Occipital lobe (tissue), 2 donors: ENCODE results near the gene MPHOSPH9. TPM values are rescaled to one million over a fixed set of nuclear protein-coding genes. Genes with fewer than 3 reads are reported as not detected.

ENCODE experiments used
- DNase-seq: peaks from one replicate; lab custom pipeline; 2025; lab: John Stamatoyannopoulos, UW
- total RNA-seq: library from RNA; depleted of rRNA; stranded (reverse); fragments of >200 nt; gene quantifications from one replicate; pipeline ENCODE4 v1.2.3, GENCODE V29; 2014

Gene MPHOSPH9
- total RNA-seq, 1 donor from 2014 or later = 101 TPM

DNA sequence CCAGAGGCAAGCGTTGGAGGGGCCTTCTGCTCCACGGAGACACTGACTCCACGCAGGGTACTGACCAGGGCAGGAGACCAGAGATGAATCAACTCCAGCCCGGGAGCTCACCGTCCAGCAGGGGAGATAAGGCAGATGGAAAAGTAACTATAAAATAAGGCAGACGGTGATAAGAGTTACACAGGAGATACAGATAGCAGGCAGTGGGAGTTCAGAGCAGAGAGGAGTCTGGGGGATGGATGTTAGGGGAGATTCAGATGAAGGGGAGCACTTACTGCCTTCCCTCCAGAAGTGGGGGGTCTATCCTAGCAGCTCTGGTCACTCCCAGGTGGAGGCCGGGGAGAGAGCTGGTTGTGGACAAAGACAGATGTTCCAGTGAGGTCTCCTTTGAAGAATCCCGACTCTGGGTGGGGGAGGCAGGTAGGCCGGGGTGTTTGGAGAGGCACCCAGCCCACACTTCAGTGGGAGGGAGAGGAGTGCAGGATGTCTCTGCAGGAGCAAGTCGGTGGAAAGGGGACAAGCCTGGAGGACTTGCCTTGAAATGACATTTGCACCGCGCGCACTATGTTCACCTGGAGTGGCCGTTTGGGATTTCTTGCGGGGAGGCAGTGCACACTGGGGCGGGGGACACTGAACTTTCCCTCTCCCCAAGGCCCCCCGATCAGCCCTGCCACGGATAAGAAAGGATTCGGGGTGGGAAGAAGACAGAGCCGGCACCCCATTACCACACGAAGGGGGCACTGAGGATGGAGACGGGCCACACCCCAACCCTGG is 83.3 kb downstream of the MPHOSPH9 start:
- DNase-seq = no peak

DNA sequence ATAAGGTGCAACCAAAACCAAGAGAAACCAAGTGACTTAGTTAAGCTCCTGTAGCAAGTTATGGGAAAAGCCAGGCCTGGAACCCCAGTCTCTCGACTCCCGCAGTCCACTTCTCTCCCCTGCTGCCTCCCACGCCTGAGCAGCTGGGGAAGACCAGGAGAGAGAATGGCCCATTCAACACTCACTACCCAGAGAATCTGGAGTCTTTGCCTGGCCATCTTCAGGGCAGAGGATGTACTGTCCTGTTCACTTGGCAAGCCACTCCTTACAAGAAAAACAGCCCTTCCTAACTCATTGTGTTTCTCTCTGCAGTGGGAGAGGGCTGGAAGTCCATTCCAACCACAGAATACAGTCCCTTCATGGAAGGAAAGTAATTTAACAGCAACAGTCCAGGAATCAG is 83.9 kb downstream of the MPHOSPH9 start:
- DNase-seq = peak; percentile 13

DNA sequence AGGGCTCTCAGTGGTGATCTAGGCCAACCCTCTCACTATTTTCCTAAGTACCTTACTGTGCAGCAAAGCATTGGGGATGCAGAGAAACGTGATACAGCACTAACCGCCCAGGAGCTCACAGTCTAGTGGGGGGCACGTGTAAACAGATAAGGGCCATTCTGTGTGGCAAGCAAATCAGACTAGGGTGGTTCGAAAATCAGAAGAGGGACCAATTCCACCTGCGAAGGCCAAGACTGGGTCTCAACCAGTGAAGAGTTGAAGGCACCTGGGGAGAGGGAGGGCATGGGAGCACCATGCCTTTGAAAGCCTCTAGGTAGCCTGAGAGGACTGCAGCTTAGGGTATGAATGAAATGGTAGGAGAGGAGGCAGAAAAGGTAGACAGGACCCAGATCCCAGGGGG is 84.3 kb downstream of the MPHOSPH9 start:
- no peak for DNase-seq

DNA sequence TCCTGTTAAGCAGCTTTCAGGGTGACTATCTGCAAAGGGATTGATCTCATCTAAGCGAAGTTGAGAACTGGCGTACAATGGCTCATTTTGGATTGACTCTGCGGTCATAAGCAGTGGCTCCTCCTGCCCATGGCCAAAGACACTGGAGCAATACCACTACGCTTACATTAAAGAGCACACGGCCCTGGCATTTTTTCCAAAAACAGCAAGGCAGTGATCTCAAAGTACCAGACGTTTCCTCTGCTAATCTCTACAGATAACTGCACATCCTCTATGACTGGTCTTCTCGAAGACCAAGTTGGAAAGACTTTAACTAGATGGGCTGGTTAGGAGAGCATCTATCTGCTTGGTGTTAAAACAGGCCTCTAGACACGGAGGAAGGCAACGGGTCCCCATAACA is 84.7 kb downstream of the MPHOSPH9 start:
- DNase-seq = no peak

DNA sequence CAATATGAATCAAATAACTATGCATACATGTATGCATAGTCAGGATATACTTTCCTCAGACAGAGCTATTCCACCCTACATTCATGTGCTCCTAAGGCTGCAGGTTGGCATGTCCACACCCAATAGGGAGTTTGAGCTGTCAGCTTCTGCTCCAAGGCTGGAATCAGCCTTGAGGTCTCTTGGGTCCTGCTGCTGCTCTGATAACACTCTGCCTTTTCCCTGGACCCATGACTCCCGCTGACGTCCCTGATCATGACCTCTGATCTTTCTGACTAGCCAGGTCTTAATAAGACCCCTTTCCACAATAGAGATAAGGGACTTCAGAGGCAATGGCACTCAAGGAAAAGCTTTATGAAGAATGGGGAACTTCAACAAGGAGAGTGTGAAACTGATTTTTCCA is 87.7 kb downstream of the MPHOSPH9 start:
- no peak for DNase-seq

DNA sequence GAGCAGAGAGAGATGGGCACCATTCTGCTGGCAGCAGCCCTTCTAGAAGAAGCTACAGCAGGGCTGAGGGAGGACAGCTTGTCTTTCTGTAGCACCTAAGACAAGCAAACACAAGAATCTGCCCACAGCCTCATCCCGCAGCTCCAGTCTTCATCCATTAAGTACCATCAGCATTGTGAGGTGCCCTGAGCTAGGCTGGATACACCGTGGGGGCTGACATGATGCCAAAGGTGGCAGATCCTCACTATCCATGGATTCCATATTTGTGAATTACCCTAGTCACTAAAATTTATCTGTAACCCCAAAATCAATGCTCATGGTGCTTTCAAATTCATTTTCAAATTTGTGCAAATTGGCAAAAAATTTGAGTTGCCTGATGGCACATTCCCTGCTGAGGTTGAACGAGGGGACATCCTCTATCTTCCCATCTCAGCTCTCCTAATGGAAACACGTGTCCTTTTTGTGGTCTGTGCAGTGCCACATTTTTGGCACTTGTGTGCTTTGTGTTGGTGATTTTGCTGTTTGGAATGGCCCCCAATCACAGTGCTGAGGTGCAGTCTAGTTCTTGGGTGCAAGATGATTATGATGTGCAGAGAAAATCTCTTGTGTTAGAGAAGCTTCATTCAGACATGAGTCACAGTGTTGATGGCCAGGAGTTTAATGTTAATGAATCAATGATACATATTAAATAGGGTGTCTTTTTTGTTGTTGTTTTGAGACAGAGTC is 89.0 kb downstream of the MPHOSPH9 start:
- no peak for DNase-seq

DNA sequence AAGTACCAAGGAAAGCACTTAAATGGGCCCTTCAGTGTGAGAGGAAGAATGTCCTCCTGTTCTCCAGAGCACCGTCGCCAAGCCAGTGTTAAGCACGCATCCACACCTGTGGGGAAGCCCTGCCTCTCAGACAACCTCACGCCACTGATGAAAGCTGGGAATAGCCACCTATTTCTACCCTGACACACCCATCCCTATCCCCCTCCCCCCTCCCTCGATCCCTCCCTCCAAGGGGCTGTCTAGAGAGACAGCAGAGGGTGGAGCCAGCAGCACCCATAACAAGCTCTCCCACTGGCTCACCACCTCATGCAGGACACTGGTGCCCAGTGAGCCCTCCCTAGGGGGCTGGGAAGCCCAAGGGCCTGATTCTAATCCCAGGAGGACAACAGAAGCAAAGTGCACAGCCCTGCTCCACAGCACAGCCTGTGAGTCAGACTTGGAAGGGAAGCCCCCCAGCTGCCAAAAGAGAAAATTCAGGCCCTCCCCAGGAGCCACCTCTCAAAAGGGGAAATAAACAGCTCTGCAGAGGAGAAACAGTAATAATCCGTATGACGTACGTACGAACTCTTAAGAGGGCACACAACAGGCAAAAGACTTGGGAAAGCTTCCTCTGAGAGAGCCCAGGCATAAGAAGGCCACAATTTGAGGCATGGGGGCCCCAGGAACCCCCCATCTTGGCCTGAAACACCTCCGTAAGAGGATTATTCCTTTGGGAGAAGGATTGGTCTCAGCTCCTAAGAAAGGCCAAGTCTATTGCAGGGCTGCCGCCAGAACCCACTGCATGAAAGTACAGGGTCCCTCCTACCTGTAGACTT is 89.8 kb downstream of the MPHOSPH9 start:
- no peak for DNase-seq

DNA sequence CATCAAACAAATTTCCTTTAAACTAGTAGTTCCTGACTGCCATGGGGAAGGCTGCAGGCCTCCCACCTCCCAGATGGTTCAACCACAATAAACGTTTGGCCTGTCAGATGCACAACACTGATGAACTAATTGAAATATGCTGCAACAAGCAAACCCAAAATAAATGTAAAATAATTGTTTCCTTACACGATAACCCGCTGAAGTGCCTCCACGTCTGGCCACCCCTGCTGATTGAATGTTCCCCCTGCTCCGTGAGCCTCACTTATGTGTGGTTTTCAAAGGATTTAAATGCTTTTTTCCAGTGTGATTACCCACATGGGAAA is 90.5 kb downstream of the MPHOSPH9 start:
- DNase-seq = no peak

DNA sequence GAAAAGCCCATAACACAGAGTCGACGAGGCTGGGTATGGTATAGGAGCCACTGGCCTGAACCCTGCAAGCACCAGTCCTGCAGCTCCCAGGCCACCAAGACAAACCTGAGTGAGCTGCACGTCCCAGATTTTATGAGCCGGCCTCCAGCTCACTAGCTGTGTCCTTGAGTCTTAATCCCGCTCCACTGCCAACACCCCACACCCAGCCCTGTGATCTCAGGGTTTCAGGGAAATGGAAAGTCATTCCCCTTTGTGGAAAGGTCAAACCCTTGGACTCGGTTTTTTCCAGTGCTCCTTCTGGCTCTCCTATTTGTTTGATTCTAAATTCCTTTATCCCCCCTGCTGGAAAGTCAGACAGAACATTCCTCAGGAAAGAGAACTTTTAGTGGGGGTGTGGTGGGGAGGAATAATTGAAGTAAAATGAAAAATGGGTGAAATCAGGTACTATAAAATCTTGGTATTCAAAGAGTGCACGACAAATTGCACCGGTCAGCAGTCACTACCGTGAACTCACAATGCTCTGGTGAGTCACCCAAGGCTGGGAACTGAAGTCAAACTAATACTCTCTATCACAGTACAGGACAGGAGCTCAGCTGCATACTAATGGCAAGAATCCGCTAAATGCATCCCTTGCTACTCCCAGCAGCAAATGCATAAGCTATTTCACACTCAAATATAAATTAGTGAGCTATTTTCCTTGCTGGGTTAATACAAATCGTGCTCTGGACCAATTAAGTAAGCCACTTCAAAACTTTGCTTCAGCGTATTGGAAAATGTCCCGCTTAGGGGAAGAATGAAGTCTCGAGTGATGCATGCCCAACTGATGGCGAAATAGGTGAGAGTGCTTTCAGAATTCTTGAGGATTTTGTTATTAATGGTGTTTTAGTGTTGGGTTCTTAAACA is 91.1 kb downstream of the MPHOSPH9 start:
- DNase-seq = no peak

DNA sequence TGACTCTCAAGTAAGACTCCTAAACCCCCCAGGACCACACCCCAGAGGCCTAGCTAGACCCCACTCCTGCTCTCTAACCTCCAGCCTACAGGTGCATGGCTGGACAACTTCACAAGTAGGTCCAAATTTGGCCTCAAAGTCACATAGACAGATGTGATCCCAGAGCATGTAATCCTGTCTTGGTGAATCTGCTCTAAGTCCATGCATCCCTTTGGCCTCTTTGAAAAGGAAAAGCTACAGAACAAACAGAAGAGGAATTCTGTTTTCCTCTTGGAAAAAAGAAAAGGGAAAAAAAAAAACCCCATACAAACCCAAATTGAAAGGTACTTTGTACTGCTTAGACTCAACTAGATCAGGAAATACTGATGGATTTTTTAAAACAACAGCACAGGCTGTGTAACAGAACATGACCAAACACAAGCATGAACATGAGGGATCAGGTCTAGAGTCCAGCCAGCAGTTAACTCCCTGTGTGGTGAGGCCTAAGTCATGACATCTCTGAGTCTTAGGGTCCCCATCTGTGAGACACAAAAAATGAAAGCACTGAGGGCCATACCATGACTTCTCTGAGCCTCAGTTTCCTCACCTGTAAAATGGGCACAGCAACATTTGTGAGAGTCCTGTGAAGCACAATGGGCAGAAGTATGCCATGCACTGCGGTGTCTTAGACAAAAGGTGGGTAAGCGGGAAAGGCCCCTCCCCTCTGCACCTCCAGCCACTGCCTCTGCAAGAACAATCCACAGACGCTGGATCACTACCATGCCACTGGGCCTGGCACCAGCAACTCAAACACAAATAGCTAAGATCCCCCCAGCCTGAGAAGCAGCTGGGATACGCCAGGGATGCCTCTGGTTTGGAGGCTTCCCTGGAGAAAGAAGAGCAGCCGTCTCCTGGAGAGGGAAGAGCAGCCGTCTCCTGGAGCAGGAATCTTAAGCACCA is 92.0 kb downstream of the MPHOSPH9 start:
- DNase-seq = no peak

DNA sequence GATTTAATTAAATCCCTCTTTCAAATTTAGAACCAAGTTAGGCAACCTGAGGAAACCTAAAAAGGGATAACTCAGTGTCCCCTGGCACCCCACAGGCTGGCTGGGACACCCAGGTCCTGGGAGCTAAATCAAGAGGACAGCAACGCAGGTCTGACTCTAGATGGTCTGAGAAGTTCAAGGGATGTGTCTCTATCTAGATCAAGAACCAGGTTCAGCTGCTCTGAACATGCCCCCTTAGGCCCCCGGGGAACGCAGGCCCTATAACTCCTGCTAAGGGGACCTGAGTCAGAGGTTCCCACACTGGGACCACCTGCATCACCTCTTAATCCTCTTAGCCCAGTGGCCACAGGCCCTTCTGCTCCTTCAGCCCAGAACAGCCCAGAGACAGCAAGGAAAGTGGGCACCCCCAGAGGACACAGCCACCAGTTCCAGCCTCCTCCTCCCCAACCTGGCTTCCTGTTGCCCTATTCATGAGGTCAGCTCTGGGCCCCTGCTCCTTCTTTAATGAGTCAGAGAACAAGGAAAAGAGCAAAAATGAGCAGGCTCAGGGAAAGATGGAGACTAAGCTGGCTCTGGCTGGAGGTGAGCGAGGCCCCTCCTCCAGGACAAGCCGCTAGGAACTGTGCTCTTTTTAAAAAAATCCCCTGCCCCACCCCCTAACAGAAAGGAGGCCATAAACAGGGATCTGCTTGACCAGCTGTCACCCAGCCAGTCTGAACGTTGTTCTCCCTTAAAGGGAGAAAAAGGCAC is 92.8 kb downstream of the MPHOSPH9 start:
- DNase-seq = no peak

DNA sequence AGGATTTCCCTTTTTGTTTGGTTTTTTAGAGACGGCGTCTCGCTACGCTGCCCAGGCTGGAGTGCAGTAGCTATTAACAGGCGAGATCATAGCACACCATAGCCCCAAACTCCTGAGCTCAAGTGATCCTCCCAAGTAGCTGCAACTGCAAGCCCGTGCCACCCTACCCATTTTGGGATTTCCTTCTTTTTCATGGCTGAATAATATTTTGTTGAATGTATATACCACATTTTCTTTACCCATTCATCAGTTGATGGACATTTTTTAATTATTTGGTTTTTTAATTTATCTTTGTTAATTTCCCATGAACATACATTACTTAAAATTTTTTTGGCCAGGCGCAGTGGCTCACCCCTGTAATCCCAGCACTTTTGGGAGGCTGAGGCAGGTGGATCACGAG is 97.3 kb downstream of the MPHOSPH9 start:
- DNase-seq = no peak

DNA sequence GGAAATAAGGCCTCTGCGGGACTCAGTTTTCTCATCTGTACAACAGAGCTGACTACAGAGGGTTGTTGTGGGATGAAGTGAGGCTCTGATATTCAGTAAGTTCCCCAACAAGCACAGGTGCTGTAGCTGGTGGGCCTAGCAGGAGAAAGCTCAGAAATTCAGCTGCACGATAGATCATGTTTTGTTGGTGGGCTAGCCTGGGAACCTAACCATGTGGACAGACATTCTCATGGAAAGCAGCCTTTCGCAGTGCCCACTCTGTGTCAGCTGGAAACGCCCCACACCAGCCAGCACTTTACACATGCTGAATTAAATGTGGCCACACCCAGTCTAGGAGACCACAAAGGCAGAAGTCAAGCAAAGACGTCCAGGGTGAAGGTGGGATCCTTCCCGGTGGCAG is 98.1 kb downstream of the MPHOSPH9 start:
- DNase-seq = no peak

DNA sequence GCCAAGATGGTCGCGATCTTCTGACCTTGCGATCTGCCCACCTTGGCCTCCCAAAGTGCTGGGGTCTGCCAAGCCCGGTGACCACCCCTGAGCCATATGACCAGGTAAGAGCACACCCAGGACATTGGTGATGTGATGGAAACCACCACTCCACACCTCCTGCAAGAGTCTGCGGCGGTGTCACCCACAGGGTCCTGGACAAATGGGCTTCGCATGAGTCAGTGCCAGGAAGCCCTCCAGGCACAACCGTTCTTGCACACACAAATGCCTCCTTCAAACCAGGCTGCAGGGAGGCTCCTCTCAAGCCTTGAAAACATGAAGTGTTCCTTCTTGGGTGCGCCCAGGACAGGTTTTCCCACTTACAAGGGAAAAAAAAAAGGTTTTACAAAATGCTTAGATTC is 98.7 kb downstream of the MPHOSPH9 start:
- DNase-seq = no peak

DNA sequence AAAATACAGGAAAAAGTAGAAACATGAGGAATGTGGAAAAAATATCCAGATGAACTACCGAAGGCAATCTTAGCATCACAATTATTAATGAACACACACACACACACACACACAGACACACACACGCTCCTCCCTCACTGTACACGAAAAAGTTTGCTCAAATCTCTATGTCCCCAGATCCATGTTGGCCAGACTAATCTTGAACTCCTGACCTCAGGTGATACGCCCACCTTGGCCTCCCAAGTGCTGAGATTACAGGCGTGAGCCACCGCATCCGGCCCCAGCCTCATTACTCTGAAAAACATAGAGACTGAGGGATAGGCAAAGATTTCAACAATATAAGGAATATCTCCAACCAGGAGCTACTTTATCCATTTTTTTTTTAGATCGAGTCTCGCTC is 99.2 kb downstream of the MPHOSPH9 start:
- no peak for DNase-seq

DNA sequence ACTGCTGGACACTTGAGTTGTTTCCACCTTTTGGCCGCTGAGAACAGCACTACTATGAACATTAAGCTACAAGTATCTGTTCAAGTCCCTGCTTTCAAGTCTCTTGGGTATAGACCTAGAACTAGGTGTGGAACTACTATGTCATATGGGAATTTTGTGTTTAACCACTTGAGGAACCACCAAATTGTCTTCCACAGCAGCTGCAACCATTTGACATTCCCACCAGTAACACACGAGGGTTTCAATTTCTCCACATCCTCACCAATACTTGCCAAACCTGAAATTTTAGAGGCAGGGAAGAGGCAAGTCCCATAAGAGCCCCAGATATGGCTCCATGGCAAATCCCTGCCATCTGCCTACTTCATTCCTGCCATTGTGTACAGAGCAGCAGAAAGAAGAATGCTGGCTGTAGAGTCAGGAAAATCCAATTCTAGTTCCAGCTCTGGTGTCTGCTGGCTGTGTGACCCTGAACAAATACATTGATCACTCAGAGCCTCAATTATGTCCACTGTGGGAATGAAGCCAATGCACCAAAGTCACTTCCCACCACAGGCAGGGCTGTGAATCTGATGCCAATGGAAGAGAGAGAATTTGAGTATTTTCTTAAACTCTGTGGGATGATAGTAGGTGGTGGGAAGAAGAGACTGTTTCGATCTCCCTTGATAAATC is 99.9 kb downstream of the MPHOSPH9 start:
- DNase-seq = no peak

DNA sequence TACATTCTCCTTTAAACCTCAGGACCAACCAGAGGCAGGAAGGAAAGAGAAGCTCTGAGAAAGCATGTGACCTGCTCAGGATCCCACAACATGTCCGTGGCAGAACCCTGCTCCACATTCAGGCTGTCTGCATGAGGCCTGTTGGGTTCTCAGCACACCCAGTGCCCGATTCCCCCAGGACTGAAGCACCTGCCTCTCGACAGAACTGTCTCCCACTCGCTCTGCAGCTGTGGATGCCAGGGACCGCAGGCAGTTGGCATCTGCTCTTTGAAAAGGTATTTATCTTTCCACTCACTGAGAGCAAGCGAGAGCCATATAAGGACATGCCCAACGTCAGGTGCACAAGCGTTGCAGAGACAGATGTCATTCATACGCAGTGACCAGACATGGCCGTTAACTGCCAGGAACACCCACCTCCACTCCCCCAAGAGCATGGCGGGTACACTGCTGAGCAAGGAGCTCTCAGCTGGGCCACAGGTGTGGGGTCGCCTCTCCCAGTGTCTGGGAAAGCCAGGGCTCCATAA is 101.0 kb downstream of the MPHOSPH9 start:
- DNase-seq = no peak

DNA sequence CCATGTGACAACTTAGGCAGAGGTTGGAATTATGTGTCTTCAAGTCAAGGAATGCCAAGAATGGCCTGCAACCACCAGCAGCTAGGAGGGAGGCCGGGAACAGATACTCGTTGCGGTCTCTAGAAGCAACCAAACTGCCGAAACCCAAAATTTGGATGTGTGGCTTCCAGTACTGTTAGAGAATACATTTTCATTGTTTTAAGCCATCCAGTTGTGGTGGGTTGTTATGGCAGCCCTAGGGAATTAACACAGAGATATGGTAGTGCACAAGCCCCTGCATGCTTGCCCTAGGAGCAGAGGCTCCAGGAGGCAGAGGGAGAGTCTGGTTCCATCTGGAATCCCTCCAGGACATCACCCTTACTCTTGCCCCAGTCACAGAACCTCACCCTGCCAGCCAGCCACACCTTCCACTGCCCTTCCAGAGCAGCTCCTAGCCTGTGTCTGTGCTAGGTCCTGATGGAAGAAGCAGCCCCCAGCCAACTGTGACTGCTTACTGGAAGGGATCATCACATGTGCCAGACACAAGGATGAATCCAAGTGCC is 101.6 kb downstream of the MPHOSPH9 start:
- no peak for DNase-seq
